Suppressor macrophage treated with lipopolysaccharide for 1 hour (primary cell): Measurements from ENCODE around the gene PNMA8B.
"Not testable (repeated sequence)": the region's sequence is repeated elsewhere in the genome, so short reads cannot be mapped to it uniquely, and the experiment has no call there.

Experiments
- DNase-seq, 3 donors: peaks; one replicate each; pipeline ENCODE4 v3.0.0-alpha.2; 2020 to 2022

PNMA8B gene

DNA sequence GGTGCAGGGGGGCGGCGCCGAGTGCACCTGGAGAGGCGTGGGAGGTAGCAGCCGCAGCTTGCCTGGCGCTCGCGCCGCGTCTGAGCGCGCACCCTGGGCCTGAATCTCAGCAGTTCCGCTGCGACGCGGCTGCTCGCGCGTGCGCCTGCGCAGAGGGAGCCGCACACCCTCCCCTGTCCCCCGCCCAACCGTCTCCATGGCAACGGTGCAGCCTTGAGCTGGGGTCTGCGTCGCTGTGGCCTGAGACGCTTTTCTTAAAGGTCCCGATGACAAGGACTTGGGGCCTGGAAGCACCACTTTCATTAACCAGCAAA, at the start of gene PNMA8B:
Gene PNMA8B, minus strand, starts transcription at position 82 of the 314 bp plus-strand sequence. CDS start 402 bp downstream, outside the sequence.
- peak in 1 of 3 donors; percentile 28 for DNase-seq

DNA sequence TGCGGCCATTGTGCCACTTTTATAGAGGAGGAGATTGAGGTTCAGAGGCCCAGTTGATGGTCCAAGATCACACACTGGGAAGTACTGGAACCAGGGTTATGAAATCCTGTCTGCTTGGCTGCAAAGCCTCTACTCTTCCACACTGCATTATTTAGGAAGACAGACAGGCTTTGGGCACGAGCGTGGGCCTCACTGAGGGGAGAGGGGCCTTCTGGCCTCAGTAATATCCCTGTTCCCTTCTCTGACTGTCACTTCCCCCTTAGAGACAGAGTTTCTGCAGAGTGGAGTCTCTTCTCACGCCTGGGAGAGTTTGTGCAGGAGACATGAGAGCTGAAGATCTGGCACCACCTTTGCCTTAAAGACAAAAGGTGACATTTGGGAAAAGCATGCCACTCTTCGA, 49.0 kb upstream of the PNMA8B start:
- DNase-seq, result peak; percentile 28 to 34 (median 30)

DNA sequence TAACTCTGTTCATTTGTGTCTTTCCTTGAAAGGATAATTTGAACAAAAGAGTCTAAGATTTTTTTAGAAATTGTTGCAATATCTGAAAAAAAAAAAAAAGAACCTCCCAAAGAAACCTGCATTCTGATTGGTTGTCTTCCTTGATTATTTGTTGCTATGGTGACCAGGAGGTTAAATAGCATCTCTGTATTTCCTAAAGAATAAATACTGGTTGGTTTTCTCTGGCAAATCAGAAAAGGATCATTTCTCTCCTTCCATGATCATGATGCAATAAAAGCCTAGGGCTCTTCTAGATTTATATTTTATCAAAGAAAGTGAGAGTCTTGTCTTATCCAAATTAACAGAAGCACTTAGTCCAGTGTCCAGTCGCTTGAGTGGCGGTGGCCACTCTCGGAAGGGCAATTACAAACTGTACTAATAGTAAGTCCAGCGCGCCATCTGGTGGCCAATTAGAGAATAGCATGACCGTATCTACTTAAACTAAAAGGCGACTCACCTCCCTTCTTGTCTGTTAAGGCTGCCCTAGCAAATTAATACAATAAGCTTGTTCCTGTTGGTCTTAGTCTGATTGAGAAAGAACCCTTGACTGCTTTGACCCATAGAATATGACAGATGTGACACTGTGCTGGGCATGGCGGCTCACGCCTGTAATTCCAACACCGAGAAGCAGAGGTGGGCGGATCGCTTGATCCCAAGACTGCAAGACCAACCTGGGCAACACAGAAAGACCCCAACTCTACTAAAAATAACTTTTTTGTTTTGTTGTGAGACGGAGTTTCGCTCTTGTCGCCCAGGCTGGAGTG, 47.0 kb upstream of the PNMA8B start:
- DNase-seq, result peak; percentile 98

DNA sequence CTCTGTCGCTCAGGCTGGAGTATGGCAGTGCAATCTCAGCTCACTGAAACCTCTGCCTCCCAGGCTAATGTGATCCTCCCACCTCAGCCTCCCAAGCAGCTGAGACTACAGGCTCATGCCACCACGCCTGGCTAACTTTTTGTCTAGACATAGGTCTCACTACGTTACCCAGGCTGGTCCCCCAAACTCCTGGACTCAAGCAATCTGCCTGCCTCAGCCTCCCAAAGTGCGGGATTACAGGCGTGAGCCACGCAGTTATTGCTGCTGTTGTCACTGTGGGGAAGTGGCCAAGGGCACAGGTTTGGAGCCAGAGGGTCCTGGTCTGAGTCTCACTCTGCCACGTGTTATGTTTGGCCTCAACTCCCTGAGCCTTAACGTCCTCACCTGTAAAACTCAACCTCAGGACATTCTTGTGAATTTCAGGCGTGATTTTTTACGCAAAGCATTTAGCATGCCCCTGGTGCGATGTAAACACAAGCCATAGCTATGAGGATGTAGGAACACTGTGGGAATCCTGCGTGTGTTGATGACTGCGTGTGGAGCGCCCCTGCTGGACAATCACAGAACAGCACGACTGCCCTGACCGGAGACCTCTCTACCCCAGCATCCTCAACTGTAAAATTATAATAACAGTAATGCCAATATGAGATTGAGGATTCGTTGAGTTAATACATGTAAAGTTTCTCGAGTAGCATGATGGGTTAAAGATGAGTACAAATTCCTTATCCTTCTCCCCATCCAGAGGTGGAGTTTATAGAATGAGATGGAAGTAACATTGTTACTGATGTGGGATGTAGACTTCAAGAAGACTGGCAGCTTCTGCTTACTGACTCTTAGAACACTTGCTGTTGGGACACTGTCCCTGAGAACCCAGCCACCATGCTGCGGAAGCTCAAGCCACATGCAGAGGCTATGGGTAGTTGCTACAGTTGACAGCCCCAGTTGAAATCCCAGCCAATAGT, 41.8 kb upstream of the PNMA8B start:
- DNase-seq, result peak; percentile 66 to 77 (median 73)

- no peak for DNase-seq
Observed at GRCh38 chr19:46536391-46536790, 40.7 kb upstream of the PNMA8B start.

- no peak for DNase-seq
Observed at GRCh38 chr19:46533621-46534081, 38.0 kb upstream of the PNMA8B start.

GRCh38 chr19:46533078-46533620, 37.5 kb upstream of the PNMA8B start:
- no peak for DNase-seq

- DNase-seq, result peak in 2 of 3 donors; percentile 25 to 40
Observed at GRCh38 chr19:46530636-46531035, 35.0 kb upstream of the PNMA8B start.

- peak; percentile 96 to 97 (median 97) for DNase-seq
Observed at GRCh38 chr19:46529622-46530451, 34.2 kb upstream of the PNMA8B start.

DNA sequence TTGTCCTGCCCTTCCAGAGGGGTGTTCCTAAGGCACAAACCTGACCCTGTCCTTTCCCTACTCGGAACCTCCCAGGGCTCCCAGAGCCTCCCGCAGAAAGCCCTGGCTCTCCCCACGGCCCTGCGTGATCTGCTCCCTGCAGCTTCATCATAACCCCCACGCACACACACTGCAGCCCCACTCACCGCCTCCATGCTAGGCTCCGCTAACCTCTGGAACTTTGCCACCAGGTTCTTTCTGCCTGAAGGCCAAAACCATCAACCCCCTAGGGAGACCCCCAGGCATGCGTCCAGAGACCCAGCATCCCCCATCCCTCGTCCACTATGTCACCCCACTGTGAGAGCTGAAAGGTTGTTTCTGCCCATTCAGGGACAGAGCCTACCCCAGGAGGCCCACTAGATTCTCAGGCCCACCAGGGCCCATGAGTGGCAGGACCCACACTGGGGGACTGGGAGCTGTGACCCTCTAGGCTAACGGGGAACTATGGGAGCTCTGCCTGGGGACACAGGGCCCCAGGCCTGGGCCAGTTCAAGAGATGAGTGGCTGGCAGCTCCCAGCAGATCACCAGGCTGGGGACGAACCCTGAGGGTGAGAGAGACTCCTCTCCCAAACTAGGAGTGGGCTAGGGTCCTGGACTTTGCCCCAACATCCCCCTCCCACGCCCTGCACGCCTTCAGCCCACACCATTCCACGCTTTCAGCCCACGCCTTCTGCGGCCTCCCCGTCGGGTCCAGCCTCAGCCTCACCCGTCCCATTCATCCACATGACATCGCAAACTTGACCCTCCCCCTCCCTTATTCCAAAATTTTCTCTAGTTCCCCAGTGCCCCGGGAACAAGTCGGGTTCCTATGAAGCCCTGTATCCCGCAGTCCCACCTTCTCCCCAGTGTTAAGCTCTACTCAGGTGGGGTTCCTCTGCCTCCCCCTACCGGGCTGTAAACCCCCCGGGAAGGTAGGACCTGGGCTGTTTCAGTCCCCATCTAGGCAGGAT, 33.2 kb upstream of the PNMA8B start:
- DNase-seq, result no peak

GRCh38 chr19:46526801-46527200, 31.1 kb upstream of the PNMA8B start:
- not testable (repeated sequence) for DNase-seq

GRCh38 chr19:46524308-46524707, 28.6 kb upstream of the PNMA8B start:
- DNase-seq, result peak in 2 of 3 donors; percentile 20 to 64

DNA sequence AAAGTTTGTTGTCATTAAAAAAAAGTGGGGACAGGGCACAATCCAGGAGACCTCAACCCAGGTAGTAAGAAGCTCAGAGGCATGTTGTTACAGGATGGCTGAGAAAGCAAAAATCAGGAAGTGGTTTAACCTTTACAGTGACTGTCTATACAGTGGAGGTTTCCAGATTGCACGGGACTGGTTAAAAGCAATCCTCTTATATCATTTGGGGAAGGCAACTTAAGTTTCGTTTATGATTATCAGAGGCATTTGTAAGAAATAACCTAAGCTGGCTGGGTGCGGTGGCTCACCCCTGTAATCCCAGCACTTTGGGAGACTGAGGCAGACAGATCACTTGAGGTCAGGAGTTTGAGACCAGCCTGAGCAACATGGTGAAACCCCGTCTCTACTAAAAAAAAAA, 27.3 kb upstream of the PNMA8B start:
- DNase-seq, result peak; percentile 68 to 90 (median 79)

- DNase-seq, result no peak
Observed at GRCh38 chr19:46521241-46521868, 25.7 kb upstream of the PNMA8B start.

DNA sequence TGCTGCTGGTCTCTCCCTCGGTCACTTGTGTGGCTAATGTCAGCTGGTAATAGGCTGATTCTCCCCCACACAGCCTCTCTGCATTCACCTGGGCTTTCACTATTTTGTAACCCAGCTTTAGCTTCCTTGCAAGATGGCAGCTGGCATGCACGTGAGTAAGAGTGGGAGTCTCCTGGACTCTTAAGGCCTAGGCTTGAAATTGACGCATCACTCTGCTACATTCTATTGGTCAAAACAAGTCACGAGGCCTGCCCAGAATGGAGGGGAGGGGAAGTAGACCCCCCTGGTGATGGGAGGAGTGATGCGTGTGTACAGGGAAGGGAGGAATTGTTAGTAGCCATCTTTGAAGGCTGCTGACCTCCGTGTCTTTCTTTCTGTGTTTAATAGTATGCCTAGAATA, 24.9 kb upstream of the PNMA8B start:
- no peak for DNase-seq

DNA sequence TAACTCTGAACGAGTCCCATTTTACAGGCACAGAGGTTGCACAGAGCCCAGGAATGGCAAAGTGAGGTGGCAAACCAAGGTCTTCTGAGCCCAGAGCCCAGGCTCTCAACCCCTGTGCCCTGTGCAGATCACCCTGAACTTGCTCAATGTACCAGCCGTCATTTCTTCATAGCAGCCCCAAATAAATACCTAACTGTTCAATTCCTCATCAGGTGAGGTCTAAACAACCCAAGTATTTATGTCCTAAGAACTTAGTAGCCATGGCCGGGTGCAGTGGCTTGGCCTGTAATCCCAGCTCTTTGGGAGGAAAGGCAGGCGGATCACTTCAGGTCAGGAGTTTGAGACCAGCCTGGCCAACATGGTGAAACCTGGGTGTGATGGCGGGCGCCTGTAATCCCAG, 21.8 kb upstream of the PNMA8B start:
- no peak for DNase-seq

DNA sequence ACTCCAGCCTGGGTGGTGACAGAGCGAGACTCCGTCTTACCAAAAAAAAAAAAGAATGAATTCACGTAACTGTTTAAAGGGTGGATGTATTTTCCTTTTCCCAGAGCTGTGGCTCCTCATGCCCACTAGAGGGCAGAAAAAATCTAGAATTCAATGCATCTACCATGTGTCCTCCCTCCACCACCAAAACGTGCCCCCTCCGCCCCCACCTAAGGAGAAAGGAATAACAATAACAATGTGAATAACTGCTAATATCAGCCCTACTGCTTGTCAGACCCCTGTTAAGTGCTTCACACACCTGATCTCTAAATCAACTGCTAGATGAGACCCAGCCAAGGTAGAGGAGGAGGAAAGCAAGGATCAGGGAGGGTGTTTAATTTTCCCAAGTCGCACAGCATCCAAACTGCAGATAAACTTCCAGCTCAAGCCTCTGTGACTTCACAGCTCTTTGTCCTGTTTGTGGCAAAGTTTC, 20.2 kb upstream of the PNMA8B start:
- peak; percentile 70 to 80 (median 79) for DNase-seq

DNA sequence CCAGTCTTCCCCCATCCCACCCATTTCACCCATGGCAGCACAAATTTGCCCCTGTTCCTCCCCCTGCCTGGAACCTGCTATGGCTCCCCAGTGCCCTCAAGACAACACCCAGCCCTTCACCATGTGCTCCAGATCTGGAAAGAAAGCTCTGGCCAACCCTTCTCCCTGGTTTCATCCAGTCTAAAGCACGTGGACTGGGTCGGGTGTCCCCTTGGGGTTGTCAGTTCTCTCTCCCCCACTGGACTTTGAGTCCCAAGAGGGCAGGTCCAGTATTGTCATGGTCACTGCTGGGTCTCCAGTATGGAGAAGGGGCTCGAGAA, 19.6 kb upstream of the PNMA8B start:
- no peak for DNase-seq

- DNase-seq, result no peak
Observed at GRCh38 chr19:46514589-46515289, 19.1 kb upstream of the PNMA8B start.
